ENCODE measurements around the gene CTIF. TPM values are rescaled to one million over a fixed set of nuclear protein-coding genes. Genes with fewer than 3 reads are reported as not detected.

CTIF gene
- total and polyA plus RNA-seq, 2 experiments from 2014 or later: 8.6 to 14.4 TPM

- H3F3A ChIP-seq (replicated peaks; ENCODE audit: low read depth): no peaks in the 10 kb centered on the region
- Mint-ChIP-seq H3K27me3 (ENCODE audit: insufficient read depth, low read depth, poor library complexity) (peaks cover 2% of the 10 kb centered on the region), H3K36me3 (ENCODE audit: low read depth) (peaks cover 11% of the 10 kb centered on the region), H3K27ac (0 out of 2 replicates have a peak overlapping the region, but pooled peaks have one; percentile 57), H3K9me3 (no peaks in the 10 kb centered on the region), H3K4me3 (no peak overlapping the region), H3K4me1 (peaks cover 15% of the 10 kb centered on the region)
- DNase-seq (ENCODE audit: low spot score) (peak; percentile 18), ATAC-seq (peak; percentile 30)
- H2AFZ ChIP-seq: no peak overlapping the region
- no peak overlapping the region for H3K4me2 ChIP-seq
- no peaks in the 10 kb centered on the region for H3K27me3 ChIP-seq (ENCODE audit: insufficient read depth)
- H3K9me2 ChIP-seq (ENCODE audit: insufficient read depth): no peaks in the 10 kb centered on the region
- no peak overlapping the region for H3K4me3 ChIP-seq
- H3K4me1 ChIP-seq (ENCODE audit: insufficient read depth): no peaks in the 10 kb centered on the region; the same call in 1 of the 2 replicates
- TF ChIP-seq POLR2AphosphoS5 (IDR thresholded peaks at IDR 0.05; ENCODE audit: low read depth) (no peak), NANOG (IDR thresholded peaks at IDR 0.05; ENCODE audit: borderline replicate concordance) (no peak), REST (IDR thresholded peaks at IDR 0.05; ENCODE audit: unreplicated experiment) (no peak), ETS1 (IDR thresholded peaks at IDR 0.05) (no peak), STAT1 (IDR thresholded peaks at IDR 0.05; ENCODE audit: unreplicated experiment) (no peak), ZNF114 (CRISPR knock-in tag; IDR thresholded peaks at IDR 0.05) (no peak), EZH2phosphoT487 (IDR thresholded peaks at IDR 0.05; ENCODE audit: unreplicated experiment) (no peak), JUNB (IDR thresholded peaks at IDR 0.05; ENCODE audit: unreplicated experiment) (no peak), ZNF462 (CRISPR knock-in tag; IDR thresholded peaks at IDR 0.05) (no peak), EZH2 (IDR thresholded peaks at IDR 0.05; ENCODE audit: low read depth, unreplicated experiment) (no peak), CREB1 (CRISPR knock-in tag; IDR thresholded peaks at IDR 0.05; ENCODE audit: low read depth) (no peak), ZNF331 (CRISPR knock-in tag; IDR thresholded peaks at IDR 0.05; ENCODE audit: low read depth) (no peak), CTCF (conservative IDR thresholded peaks at IDR 0.05; ENCODE audit: low read depth in 2 of 2) (no peak)
- no peak overlapping the region for H3K27ac ChIP-seq (ENCODE audit: low read depth)
- no peaks in the 10 kb centered on the region for H4K20me1 ChIP-seq (replicated peaks; ENCODE audit: insufficient read depth)
- H3K79me2 ChIP-seq (replicated peaks; ENCODE audit: insufficient read depth): no peaks in the 10 kb centered on the region
- H3K36me3 ChIP-seq (ENCODE audit: insufficient read depth): no peaks in the 10 kb centered on the region
Measured at GRCh38 chr18:48765053-48765452, 226.2 kb downstream of the CTIF start.
